Measurements from ENCODE around the gene ELOVL5.

The ELOVL5 gene

DNA sequence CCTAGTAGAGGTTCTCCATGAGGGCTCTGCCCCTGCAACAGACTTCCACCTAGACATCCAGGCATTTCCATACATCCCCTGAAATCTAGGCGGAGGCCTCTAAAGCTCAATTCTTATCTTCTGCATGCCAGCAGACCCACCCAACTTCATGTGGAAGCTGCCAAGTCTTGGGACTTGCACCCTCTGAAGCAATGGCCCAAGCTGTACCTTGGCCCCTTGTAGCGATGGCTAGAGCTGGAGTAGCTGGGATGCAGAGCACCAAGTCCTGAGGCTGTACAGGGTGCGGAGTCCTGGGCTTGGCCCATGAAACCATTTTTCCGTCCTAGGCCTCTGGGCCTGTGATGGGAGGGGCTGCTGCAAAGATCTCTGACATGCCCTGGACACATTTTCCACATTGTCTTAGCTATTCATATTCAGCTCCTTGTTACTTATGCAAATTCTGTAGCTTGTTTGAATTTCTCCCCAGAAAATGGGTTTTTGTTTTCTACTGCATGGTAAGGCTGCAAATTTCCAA is 17.4 kb upstream of the ELOVL5 start:
- H2AFZ ChIP-seq (ENCODE audit: low read depth, low read length): no peak overlapping the region
- H3K23ac ChIP-seq (ENCODE audit: low read length in 2 of 2): no peak overlapping the region
- no peaks in the 10 kb centered on the region for H3K9me3 ChIP-seq (ENCODE audit: control insufficient read depth, low read length)
- no peaks in the 10 kb centered on the region for H3K27me3 ChIP-seq (ENCODE audit: control insufficient read depth in 1 of 2, insufficient read depth in 1 of 2, low read length in 2 of 2)
- no peak for DNase-seq
- H3K4me3 ChIP-seq (ENCODE audit: insufficient read depth in 1 of 2, low read depth in 1 of 2, low read length in 2 of 2): no peak overlapping the region
- H4K91ac ChIP-seq (ENCODE audit: low read length): peak overlapping the region; percentile 13
- no peak overlapping the region for H3K27ac ChIP-seq (ENCODE audit: low read length, poor library complexity, severe bottlenecking)
- H3K36me3 ChIP-seq (ENCODE audit: control insufficient read depth in 1 of 2, insufficient read depth in 2 of 2, low read depth in 1 of 2, low read length in 2 of 2): peaks cover 0 to 3% of the 10 kb centered on the region in 2 experiments
- H4K8ac ChIP-seq (ENCODE audit: low read length): no peak overlapping the region
- H3K4me2 ChIP-seq (ENCODE audit: low read length, poor library complexity, severe bottlenecking): no peak overlapping the region
- H2BK120ac ChIP-seq (ENCODE audit: low read depth, low read length): no peak overlapping the region
- no peaks in the 10 kb centered on the region for H3K79me1 ChIP-seq (replicated peaks; ENCODE audit: low read length, poor library complexity, severe bottlenecking)
- no peak overlapping the region for H2BK15ac ChIP-seq (ENCODE audit: low read depth, poor library complexity, severe bottlenecking)
- 96% methylated on average over 4 of the region's 4 CpGs for WGBS
- H3K4me1 ChIP-seq (ENCODE audit: control insufficient read depth, insufficient read depth, low read depth, low read length): peaks cover 7% of the 10 kb centered on the region
- H3K18ac ChIP-seq (ENCODE audit: low read depth in 1 of 2, low read length in 2 of 2): no peak overlapping the region
- no peak overlapping the region for H2BK5ac ChIP-seq (ENCODE audit: low read depth, low read length, poor library complexity, severe bottlenecking)
- H3K9ac ChIP-seq (ENCODE audit: low read length): no peak overlapping the region
- H2AK5ac ChIP-seq (ENCODE audit: low read length, severe bottlenecking): no peak overlapping the region
- no peak overlapping the region for H2BK12ac ChIP-seq (ENCODE audit: low read length in 2 of 2)
- no peak overlapping the region for H3K4ac ChIP-seq (ENCODE audit: low read depth in 1 of 2, low read length in 2 of 2)
- no peak overlapping the region for H3K14ac ChIP-seq (ENCODE audit: low read length in 2 of 2)

- WGBS: 97% methylated on average over 36 of the region's 37 CpGs
- peak overlapping the region; percentile 34 for H4K91ac ChIP-seq (ENCODE audit: low read length)
- no peak overlapping the region for H3K4me2 ChIP-seq (ENCODE audit: low read length, poor library complexity, severe bottlenecking)
- H2BK12ac ChIP-seq (ENCODE audit: low read length in 2 of 2): peak overlapping the region in 1 of 2 experiments; percentile 83
- no peaks in the 10 kb centered on the region for H3K79me1 ChIP-seq (replicated peaks; ENCODE audit: low read length, poor library complexity, severe bottlenecking)
- H4K8ac ChIP-seq (ENCODE audit: low read length): no peak overlapping the region
- no peak overlapping the region for H2AFZ ChIP-seq (ENCODE audit: low read depth, low read length)
- H3K4ac ChIP-seq (ENCODE audit: low read depth in 1 of 2, low read length in 2 of 2): no peak overlapping the region
- H3K9ac ChIP-seq (ENCODE audit: low read length): no peak overlapping the region
- peak overlapping the region; percentile 22 for H2BK5ac ChIP-seq (ENCODE audit: low read depth, low read length, poor library complexity, severe bottlenecking)
- H3K14ac ChIP-seq (ENCODE audit: low read length in 2 of 2): no peak overlapping the region
- H2BK120ac ChIP-seq (ENCODE audit: low read depth, low read length): no peak overlapping the region
- H3K9me3 ChIP-seq (ENCODE audit: control insufficient read depth, low read length): no peaks in the 10 kb centered on the region
- H3K36me3 ChIP-seq (ENCODE audit: control insufficient read depth in 1 of 2, insufficient read depth in 2 of 2, low read depth in 1 of 2, low read length in 2 of 2): peaks cover 0 to 3% of the 10 kb centered on the region in 2 experiments
- no peaks in the 10 kb centered on the region for H3K27me3 ChIP-seq (ENCODE audit: control insufficient read depth in 1 of 2, insufficient read depth in 1 of 2, low read length in 2 of 2)
- H3K4me3 ChIP-seq (ENCODE audit: insufficient read depth in 1 of 2, low read depth in 1 of 2, low read length in 2 of 2): no peak overlapping the region
- H3K18ac ChIP-seq (ENCODE audit: low read depth in 1 of 2, low read length in 2 of 2): no peak overlapping the region
- H3K4me1 ChIP-seq (ENCODE audit: control insufficient read depth, insufficient read depth, low read depth, low read length): peaks cover 10% of the 10 kb centered on the region
- no peak overlapping the region for H3K23ac ChIP-seq (ENCODE audit: low read length in 2 of 2)
- no peak overlapping the region for H2BK15ac ChIP-seq (ENCODE audit: low read depth, poor library complexity, severe bottlenecking)
- no peak overlapping the region for H3K27ac ChIP-seq (ENCODE audit: low read length, poor library complexity, severe bottlenecking)
- no peak overlapping the region for H2AK5ac ChIP-seq (ENCODE audit: low read length, severe bottlenecking)
- DNase-seq: no peak
Observed at GRCh38 chr6:53363341-53364079, 14.8 kb upstream of the ELOVL5 start.

DNA sequence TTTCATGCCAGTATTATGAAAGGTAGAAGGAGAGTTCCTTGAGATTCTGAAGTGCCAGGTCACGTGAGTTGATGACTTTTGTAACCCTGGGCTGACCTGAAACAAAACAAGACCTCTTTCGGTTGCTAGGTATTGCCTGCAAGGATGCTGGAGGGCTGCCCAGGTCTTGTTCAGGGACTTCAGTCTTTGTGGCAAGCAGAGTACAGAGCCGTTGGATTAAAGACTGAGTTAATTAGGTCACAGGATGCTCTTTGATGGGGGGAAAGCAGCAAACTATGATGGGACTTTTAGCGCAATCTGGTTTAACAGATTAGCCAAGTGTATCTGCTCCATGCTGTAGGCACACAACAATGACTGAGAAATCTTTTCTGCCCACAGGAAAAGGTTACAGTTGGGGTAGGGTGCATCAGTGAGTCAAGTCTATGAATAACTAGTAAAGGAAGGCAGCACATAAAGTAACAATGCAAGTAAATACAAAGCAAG is 12.8 kb upstream of the ELOVL5 start:
- Histone ChIP-seq H2BK5ac (ENCODE audit: low read depth, low read length, poor library complexity, severe bottlenecking) (no peak overlapping the region), H2AK5ac (ENCODE audit: low read length, severe bottlenecking) (peak overlapping the region; percentile 35), H2BK120ac (ENCODE audit: low read depth, low read length) (peak overlapping the region; percentile 34), H2BK12ac (ENCODE audit: low read length in 2 of 2) (peak overlapping the region; percentile 28 to 31), H3K4me2 (ENCODE audit: low read length, poor library complexity, severe bottlenecking) (no peak overlapping the region), H3K36me3 (ENCODE audit: control insufficient read depth in 1 of 2, insufficient read depth in 2 of 2, low read depth in 1 of 2, low read length in 2 of 2) (peaks cover 0 to 3% of the 10 kb centered on the region in 2 experiments), H3K4ac (ENCODE audit: low read depth in 1 of 2, low read length in 2 of 2) (no peak overlapping the region), H3K18ac (ENCODE audit: low read depth in 1 of 2, low read length in 2 of 2) (no peak overlapping the region), H3K4me1 (ENCODE audit: control insufficient read depth, insufficient read depth, low read depth, low read length) (peaks cover 10% of the 10 kb centered on the region), H2AFZ (ENCODE audit: low read depth, low read length) (no peak overlapping the region), H2BK15ac (ENCODE audit: low read depth, poor library complexity, severe bottlenecking) (no peak overlapping the region), H3K14ac (ENCODE audit: low read length in 2 of 2) (no peak overlapping the region), H3K9me3 (ENCODE audit: control insufficient read depth, low read length) (no peaks in the 10 kb centered on the region), H3K4me3 (ENCODE audit: insufficient read depth in 1 of 2, low read depth in 1 of 2, low read length in 2 of 2) (no peak overlapping the region), H3K79me1 (replicated peaks; ENCODE audit: low read length, poor library complexity, severe bottlenecking) (no peaks in the 10 kb centered on the region), H4K91ac (ENCODE audit: low read length) (no peak overlapping the region), H3K23ac (ENCODE audit: low read length in 2 of 2) (no peak overlapping the region), H3K27me3 (ENCODE audit: control insufficient read depth in 1 of 2, insufficient read depth in 1 of 2, low read length in 2 of 2) (no peaks in the 10 kb centered on the region), H4K8ac (ENCODE audit: low read length) (peak overlapping the region; percentile 41), H3K27ac (ENCODE audit: low read length, poor library complexity, severe bottlenecking) (no peak overlapping the region), H3K9ac (ENCODE audit: low read length) (peak overlapping the region; percentile 9)
- DNase-seq: no peak
- WGBS: 87% methylated on average over 4 of the region's 4 CpGs

- Histone ChIP-seq H2AK5ac (ENCODE audit: low read length, severe bottlenecking) (peak overlapping the region; percentile 52), H4K8ac (ENCODE audit: low read length) (no peak overlapping the region), H3K27me3 (ENCODE audit: control insufficient read depth in 1 of 2, insufficient read depth in 1 of 2, low read length in 2 of 2) (no peaks in the 10 kb centered on the region), H3K4ac (ENCODE audit: low read depth in 1 of 2, low read length in 2 of 2) (peak overlapping the region in 1 of 2 experiments; percentile 7), H2BK120ac (ENCODE audit: low read depth, low read length) (no peak overlapping the region), H3K23ac (ENCODE audit: low read length in 2 of 2) (no peak overlapping the region), H2BK15ac (ENCODE audit: low read depth, poor library complexity, severe bottlenecking) (no peak overlapping the region), H3K9me3 (ENCODE audit: control insufficient read depth, low read length) (no peaks in the 10 kb centered on the region), H3K4me2 (ENCODE audit: low read length, poor library complexity, severe bottlenecking) (no peak overlapping the region), H4K91ac (ENCODE audit: low read length) (no peak overlapping the region), H3K4me3 (ENCODE audit: insufficient read depth in 1 of 2, low read depth in 1 of 2, low read length in 2 of 2) (peak overlapping the region in 1 of 2 experiments; percentile 78), H3K14ac (ENCODE audit: low read length in 2 of 2) (no peak overlapping the region), H2BK5ac (ENCODE audit: low read depth, low read length, poor library complexity, severe bottlenecking) (no peak overlapping the region), H3K9ac (ENCODE audit: low read length) (peak overlapping the region; percentile 95), H3K79me1 (replicated peaks; ENCODE audit: low read length, poor library complexity, severe bottlenecking) (no peaks in the 10 kb centered on the region), H3K36me3 (ENCODE audit: control insufficient read depth in 1 of 2, insufficient read depth in 2 of 2, low read depth in 1 of 2, low read length in 2 of 2) (peaks cover 0 to 3% of the 10 kb centered on the region in 2 experiments), H3K27ac (ENCODE audit: low read length, poor library complexity, severe bottlenecking) (peak overlapping the region; percentile 86), H2AFZ (ENCODE audit: low read depth, low read length) (no peak overlapping the region), H2BK12ac (ENCODE audit: low read length in 2 of 2) (no peak overlapping the region), H3K4me1 (ENCODE audit: control insufficient read depth, insufficient read depth, low read depth, low read length) (peaks cover 10% of the 10 kb centered on the region), H3K18ac (ENCODE audit: low read depth in 1 of 2, low read length in 2 of 2) (no peak overlapping the region)
- WGBS: 84% methylated on average over 9 of the region's 10 CpGs
- peak; percentile 56 for DNase-seq
Observed at GRCh38 chr6:53360093-53360912, 11.6 kb upstream of the ELOVL5 start.
